ENCODE data around the gene SBF1. TPM values are rescaled to one million over a fixed set of nuclear protein-coding genes. Genes with fewer than 3 reads are reported as not detected.
"Not testable (repeated sequence)": the region's sequence is repeated elsewhere in the genome, so short reads cannot be mapped to it uniquely, and the experiment has no call there.

SBF1 gene
- total RNA-seq, 2 donors from 2014 or later: 60.2 to 77.5 TPM

DNA sequence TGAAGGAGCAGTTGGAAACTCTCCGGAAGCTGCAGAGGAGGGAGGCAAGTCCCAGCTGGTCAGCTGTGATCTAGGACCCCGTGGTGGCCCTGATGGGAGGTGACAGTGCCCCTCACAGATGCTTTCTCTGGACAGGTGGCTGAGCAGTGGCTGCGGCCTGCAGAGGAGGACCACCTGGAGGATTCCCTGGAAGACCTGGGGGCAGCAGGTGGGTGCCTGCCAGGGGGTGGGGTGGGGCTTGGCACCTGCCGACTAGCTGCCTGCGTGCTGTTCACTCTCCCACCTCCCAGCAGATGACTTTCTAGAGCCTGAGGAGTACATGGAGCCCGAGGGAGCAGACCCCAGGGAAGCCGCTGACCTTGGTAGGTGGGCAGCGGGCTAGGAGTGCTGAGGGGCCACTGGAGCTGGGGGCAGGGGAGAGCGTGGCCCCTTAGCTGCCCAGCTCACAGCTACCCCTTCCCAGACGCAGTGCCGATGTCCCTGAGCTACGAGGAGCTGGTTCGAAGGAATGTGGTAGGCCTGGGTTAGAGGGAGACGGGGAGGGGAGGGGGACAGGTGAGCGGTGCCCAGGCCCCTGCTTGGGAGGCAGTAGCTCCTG, 47.5 kb upstream of the SBF1 start:
- no peaks in the 10 kb centered on the region for H3K27me3 ChIP-seq
- DNase-seq: no peak
- no peaks in the 10 kb centered on the region for H3K9me3 ChIP-seq
- TF ChIP-seq POLR2A (IDR thresholded peaks at IDR 0.05): no peak
- TF ChIP-seq, protein P1, sequence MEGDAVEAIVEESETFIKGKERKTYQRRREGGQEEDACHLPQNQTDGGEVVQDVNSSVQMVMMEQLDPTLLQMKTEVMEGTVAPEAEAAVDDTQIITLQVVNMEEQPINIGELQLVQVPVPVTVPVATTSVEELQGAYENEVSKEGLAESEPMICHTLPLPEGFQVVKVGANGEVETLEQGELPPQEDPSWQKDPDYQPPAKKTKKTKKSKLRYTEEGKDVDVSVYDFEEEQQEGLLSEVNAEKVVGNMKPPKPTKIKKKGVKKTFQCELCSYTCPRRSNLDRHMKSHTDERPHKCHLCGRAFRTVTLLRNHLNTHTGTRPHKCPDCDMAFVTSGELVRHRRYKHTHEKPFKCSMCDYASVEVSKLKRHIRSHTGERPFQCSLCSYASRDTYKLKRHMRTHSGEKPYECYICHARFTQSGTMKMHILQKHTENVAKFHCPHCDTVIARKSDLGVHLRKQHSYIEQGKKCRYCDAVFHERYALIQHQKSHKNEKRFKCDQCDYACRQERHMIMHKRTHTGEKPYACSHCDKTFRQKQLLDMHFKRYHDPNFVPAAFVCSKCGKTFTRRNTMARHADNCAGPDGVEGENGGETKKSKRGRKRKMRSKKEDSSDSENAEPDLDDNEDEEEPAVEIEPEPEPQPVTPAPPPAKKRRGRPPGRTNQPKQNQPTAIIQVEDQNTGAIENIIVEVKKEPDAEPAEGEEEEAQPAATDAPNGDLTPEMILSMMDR (IDR thresholded peaks at IDR 0.05): no peak
- peaks cover 29% of the 10 kb centered on the region for H3K4me1 ChIP-seq
- peaks cover 0 to 12% of the 10 kb centered on the region in 2 donors for H3K36me3 ChIP-seq (replicated peaks in 1 of 2; ENCODE audit: insufficient read depth in 1 of 2, low read depth in 2 of 2)
- H3K4me3 ChIP-seq: no peak overlapping the region
- no peak overlapping the region for H3K27ac ChIP-seq
- no peak for ATAC-seq
- 89 to 98% methylated on average over 6 to 15 of the region's 15 CpGs for WGBS, 2 donors
- intact Hi-C loops (cut with DNase I): no loop called here

DNA sequence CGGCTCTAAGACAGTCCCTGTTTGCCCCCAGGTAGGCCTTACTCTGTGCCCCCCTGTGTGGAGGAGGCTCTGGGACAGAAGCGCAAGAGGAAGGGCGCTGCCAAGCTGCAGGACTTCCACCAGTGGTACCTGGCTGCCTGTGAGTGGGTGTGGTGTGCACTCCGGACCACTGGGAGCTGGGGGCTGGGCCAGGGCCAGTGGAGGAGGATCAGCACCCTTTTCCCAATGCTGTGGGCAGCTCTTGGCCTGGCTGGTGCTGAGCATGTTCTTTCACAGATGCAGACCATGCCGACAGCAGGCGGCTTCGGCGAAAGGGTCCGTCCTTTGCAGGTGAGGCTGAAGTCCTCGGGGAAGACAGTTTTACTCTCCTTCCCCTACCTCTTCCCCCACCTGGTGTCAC, 46.9 kb upstream of the SBF1 start:
- ATAC-seq (no peak), DNase-seq (no peak)
- Histone ChIP-seq H3K27me3 (no peaks in the 10 kb centered on the region), H3K36me3 (replicated peaks in 1 of 2; ENCODE audit: insufficient read depth in 1 of 2, low read depth in 2 of 2) (peaks cover 0 to 12% of the 10 kb centered on the region in 2 donors), H3K4me3 (no peak overlapping the region), H3K4me1 (peaks cover 23% of the 10 kb centered on the region), H3K27ac (no peak overlapping the region), H3K9me3 (no peaks in the 10 kb centered on the region)
- WGBS, 2 donors: 80 to 88% methylated on average over 1 to 10 of the region's 10 CpGs
- intact Hi-C loops (cut with DNase I): no loop called here
- TF ChIP-seq POLR2A (IDR thresholded peaks at IDR 0.05): no peak
- TF ChIP-seq, protein P1 (IDR thresholded peaks at IDR 0.05): no peak

DNA sequence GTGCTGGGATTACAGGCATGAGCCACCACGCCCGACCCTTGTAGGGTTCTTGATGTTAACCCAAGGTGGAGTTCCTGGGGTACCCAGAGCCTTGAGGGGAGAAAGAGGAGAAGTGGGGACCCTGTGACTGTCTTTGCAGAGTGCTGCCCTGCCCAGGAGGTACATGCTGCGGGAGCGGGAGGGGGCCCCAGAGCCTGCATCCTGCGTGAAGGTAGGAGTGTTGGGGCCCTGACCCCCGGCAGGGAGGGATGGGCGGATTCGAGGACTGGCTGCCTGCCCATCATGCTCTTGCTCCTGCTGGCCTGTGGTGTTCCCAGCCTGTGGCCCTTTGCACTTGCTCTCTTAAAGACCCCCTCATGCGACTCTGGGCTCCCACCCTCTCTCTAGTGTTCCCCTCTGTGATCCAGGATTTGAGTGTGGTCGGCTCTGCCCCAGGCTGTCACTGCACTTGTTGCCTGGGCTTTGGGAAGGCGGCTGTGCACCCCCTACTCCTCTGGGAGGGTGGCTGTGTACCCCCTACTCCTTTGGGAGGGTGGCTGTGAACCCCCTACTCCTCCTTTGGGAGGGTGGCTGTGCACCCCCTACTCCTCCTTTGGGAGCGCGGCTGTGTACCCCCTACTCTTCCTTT, 46.1 kb upstream of the SBF1 start:
- no peak overlapping the region for H3K4me3 ChIP-seq
- H3K4me1 ChIP-seq: peaks cover 15% of the 10 kb centered on the region
- H3K9me3 ChIP-seq: no peaks in the 10 kb centered on the region
- TF ChIP-seq, protein P1 (IDR thresholded peaks at IDR 0.05): no peak
- no peak for TF ChIP-seq POLR2A (IDR thresholded peaks at IDR 0.05)
- H3K27me3 ChIP-seq: no peaks in the 10 kb centered on the region
- H3K27ac ChIP-seq: no peak overlapping the region
- ATAC-seq (no peak), DNase-seq (no peak)
- peaks cover 0 to 12% of the 10 kb centered on the region in 2 donors for H3K36me3 ChIP-seq (replicated peaks in 1 of 2; ENCODE audit: insufficient read depth in 1 of 2, low read depth in 2 of 2)
- intact Hi-C loops (cut with DNase I): no loop called here
- 82 to 92% methylated on average over 12 to 13 of the region's 13 CpGs for WGBS, 2 donors

DNA sequence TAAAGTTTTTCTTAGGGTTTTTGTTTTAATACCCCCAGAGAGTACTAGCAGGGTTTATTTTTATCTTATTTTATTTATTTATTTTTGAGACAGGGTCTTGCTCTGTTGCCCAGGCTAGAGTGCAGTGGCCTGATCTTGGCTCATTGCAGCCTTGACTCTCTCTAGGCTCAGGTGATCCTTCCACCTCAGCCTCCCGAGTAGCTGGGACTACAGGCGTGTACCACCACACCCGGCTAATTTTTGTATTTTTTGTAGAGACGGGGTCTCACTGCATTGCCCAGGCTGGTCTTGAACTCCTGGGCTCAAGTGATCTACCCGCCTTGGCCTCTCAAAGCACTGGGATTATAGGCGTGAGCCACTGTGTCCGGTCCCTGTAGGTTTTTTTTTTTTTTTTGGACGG, 45.3 kb upstream of the SBF1 start:
- not testable (repeated sequence) for ATAC-seq
- 93 to 98% methylated on average over 8 of the region's 8 CpGs for WGBS, 2 donors

DNA sequence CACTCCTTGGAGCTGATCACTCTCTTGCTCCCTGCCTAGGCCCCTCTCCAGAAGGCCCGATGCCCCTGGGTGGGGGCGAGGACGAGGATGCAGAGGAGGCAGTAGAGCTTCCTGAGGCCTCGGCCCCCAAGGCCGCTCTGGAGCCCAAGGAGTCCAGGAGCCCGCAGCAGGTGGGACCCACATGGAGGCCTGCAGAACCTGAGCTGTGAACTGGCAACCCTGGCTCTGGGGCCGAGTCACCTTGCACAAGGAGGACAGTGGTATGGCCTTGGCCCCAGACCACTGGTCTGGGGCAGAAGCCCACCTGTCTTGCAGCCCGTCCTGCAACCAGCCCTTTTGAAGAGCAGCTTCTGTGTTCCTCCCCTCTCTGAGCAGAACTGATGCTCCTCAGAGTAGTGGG, 44.3 kb upstream of the SBF1 start:
- 96 to 100% methylated on average over 1 to 8 of the region's 8 CpGs for WGBS, 2 donors
- Histone ChIP-seq H3K4me1 (peaks cover 4% of the 10 kb centered on the region), H3K27me3 (no peaks in the 10 kb centered on the region), H3K9me3 (no peaks in the 10 kb centered on the region), H3K27ac (no peak overlapping the region), H3K4me3 (no peak overlapping the region), H3K36me3 (replicated peaks in 1 of 2; ENCODE audit: insufficient read depth in 1 of 2, low read depth in 2 of 2) (peaks cover 0 to 12% of the 10 kb centered on the region in 2 donors)
- no peak for TF ChIP-seq POLR2A (IDR thresholded peaks at IDR 0.05)
- TF ChIP-seq, protein P1 (IDR thresholded peaks at IDR 0.05): no peak
- no peak for ATAC-seq
- intact Hi-C loops (cut with DNase I): no loop called here
- no peak for DNase-seq

More for the DNA sequence above, 45.3 kb upstream of the SBF1 start:
- H3K27me3 ChIP-seq; DNase-seq; intact Hi-C loops (cut with DNase I); H3K27ac ChIP-seq; H3K9me3 ChIP-seq; H3K4me3 ChIP-seq: not testable (repeated sequence)
- peaks cover 0 to 12% of the 10 kb centered on the region in 2 donors for H3K36me3 ChIP-seq (replicated peaks in 1 of 2; ENCODE audit: insufficient read depth in 1 of 2, low read depth in 2 of 2)
- H3K4me1 ChIP-seq: peaks cover 15% of the 10 kb centered on the region

Measured in body of pancreas (tissue), 4 donors.